NCI-H774 (cell line): ENCODE results near the gene LNPEP.
A peak's percentile ranks its signal among the peaks of the same experiment; 100 is the strongest.

Source experiments
- DNase-seq: peaks from one replicate; lab custom pipeline; 2025; lab: John Stamatoyannopoulos, UW

LNPEP gene

GRCh38 chr5:96935559-96936430, at the start of gene LNPEP:
Gene LNPEP (plus strand): TSS chr5:96936080. CDS start chr5:96936156, 76 bp downstream.
- peak; percentile 97 for DNase-seq

- DNase-seq, result no peak
These were observed 42.5 kb upstream of the LNPEP start for GRCh38 chr5:96893342-96893741.

GRCh38 chr5:96896276-96896675, 39.6 kb upstream of the LNPEP start:
- DNase-seq, result no peak

GRCh38 chr5:96896806-96897205, 39.1 kb upstream of the LNPEP start:
- no peak for DNase-seq

GRCh38 chr5:96901384-96901783, 34.5 kb upstream of the LNPEP start:
- no peak for DNase-seq

GRCh38 chr5:96901841-96902240, 34.0 kb upstream of the LNPEP start:
- DNase-seq, result no peak

- no peak for DNase-seq
These were observed 33.0 kb upstream of the LNPEP start for GRCh38 chr5:96902876-96903275.

- no peak for DNase-seq
These were observed 32.6 kb upstream of the LNPEP start for GRCh38 chr5:96903300-96903699.

GRCh38 chr5:96904054-96904931, 31.6 kb upstream of the LNPEP start:
- DNase-seq, result no peak

GRCh38 chr5:96905864-96906263, 30.0 kb upstream of the LNPEP start:
- no peak for DNase-seq

GRCh38 chr5:96909003-96909402, 26.9 kb upstream of the LNPEP start:
- no peak for DNase-seq

- no peak for DNase-seq
These were observed 26.4 kb upstream of the LNPEP start for GRCh38 chr5:96909435-96909834.

GRCh38 chr5:96911139-96911538, 24.7 kb upstream of the LNPEP start:
- no peak for DNase-seq

- DNase-seq, result no peak
These were observed 22.6 kb upstream of the LNPEP start for GRCh38 chr5:96913233-96913632.

- DNase-seq, result no peak
These were observed 16.1 kb upstream of the LNPEP start for GRCh38 chr5:96919754-96920197.

- no peak for DNase-seq
These were observed 15.0 kb upstream of the LNPEP start for GRCh38 chr5:96920744-96921355.

- DNase-seq, result no peak
These were observed 13.2 kb upstream of the LNPEP start for GRCh38 chr5:96922499-96923244.

- no peak for DNase-seq
These were observed 11.8 kb upstream of the LNPEP start for GRCh38 chr5:96924016-96924443.

GRCh38 chr5:96926276-96926675, 9.6 kb upstream of the LNPEP start:
- DNase-seq, result no peak

- no peak for DNase-seq
These were observed 8.9 kb upstream of the LNPEP start for GRCh38 chr5:96927008-96927407.

GRCh38 chr5:96928931-96929708, 6.8 kb upstream of the LNPEP start:
- no peak for DNase-seq
